Activated CD8-positive, alpha-beta memory T cell treated with anti-CD3 and anti-CD28 coated beads, Interleukin-2, amount 50 U/mL, for 1 hour (primary cell): ENCODE results near the gene IL17RE.
"Not testable (repeated sequence)": the region's sequence is repeated elsewhere in the genome, so short reads cannot be mapped to it uniquely, and the experiment has no call there.

Experiments used
- DNase-seq: peaks from one replicate; pipeline ENCODE4 v3.0.0-alpha.2; 2020; ENCODE audit errors: extremely low read depth

IL17RE gene, protein sequence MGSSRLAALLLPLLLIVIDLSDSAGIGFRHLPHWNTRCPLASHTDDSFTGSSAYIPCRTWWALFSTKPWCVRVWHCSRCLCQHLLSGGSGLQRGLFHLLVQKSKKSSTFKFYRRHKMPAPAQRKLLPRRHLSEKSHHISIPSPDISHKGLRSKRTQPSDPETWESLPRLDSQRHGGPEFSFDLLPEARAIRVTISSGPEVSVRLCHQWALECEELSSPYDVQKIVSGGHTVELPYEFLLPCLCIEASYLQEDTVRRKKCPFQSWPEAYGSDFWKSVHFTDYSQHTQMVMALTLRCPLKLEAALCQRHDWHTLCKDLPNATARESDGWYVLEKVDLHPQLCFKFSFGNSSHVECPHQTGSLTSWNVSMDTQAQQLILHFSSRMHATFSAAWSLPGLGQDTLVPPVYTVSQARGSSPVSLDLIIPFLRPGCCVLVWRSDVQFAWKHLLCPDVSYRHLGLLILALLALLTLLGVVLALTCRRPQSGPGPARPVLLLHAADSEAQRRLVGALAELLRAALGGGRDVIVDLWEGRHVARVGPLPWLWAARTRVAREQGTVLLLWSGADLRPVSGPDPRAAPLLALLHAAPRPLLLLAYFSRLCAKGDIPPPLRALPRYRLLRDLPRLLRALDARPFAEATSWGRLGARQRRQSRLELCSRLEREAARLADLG

DNA sequence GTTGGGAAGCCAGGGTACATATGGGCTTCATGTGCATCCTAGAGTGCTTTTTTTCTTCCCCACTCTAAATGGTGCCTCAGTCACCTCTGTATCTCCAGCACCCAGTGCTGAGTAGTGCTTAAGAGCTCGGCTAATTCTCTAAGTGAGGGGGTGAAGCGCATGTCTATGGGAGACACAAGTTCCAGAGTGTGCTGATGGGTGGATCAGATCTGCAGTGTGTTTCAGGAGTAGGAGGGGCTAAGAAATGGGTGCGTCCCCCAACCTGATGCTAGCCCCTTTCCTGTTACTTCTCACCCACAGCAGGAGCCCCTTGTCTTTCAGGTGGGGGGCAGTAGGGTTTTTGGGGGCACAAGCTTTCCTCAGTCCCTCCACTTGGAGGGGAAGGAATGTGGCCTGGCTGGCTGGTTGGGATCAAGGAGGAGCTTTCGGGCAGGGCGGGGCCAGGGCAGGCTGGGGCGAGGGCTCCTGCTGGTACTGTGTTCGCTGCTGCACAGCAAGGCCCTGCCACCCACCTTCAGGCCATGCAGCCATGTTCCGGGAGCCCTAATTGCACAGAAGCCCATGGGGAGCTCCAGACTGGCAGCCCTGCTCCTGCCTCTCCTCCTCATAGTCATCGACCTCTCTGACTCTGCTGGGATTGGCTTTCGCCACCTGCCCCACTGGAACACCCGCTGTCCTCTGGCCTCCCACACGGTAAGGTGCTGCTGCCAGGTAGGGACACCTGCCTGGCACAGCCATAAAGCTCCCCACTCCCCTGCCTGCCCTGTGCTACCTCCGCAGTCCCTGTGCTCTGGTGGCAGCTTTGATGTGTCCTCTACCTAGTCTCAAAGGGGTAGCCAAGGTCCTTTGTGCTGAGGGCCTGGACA lies at the start of gene IL17RE:
Gene IL17RE, plus strand, starts transcription at position 477 of the 866 bp plus-strand sequence. Its CDS starts 85 bp downstream, at position 562.
- DNase-seq: no peak

DNA sequence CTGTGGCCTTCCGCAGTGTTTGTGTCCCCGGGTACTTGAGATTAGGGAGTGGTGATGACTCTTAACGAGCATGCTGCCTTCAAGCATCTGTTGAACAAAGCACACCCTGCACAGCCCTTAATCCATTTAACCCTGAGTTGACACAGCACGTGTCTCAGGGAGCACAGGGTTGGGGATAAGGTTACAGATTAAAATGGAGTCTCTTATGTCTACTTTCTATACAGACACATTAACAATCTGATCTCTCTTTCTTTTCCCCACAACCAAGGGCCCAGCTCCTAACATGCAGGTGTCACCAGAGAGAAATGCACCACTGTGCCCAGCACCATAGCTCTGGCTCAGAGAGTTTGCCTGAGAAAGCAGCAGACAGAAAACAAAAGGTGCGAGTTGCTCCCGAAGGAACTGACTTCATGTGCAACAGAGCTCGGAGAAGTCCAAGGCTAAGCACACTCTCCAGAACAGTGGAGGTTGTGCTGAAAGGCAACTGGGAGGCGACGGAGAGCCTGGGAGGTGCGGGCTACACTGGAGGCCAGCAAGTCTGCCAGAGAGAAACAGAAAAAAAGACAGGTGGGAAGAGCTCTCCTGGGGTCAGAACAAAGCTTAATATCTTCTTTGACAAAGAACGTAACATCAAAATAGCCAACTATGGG lies 48.2 kb upstream of the IL17RE start:
- not testable (repeated sequence) for DNase-seq

DNA sequence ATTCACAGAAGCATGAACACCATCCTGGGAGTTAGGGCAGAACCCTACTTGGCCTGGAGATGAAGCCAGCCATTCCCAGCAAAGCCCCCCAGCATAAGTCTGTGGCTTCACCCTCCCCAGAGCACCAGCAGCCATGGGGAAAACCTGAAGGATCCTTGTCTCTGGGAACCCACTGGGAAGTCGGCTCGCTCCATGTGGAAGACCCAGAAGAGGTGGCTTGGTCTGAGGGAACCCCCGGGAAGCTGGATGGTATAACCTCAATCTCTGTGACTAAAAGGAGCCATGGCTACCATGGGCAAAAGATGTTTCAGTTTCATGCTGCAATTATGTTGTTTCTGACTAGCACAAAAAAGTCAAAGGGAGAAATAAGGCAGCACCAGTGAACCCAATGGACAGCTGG lies 47.1 kb upstream of the IL17RE start:
- DNase-seq: no peak

DNA sequence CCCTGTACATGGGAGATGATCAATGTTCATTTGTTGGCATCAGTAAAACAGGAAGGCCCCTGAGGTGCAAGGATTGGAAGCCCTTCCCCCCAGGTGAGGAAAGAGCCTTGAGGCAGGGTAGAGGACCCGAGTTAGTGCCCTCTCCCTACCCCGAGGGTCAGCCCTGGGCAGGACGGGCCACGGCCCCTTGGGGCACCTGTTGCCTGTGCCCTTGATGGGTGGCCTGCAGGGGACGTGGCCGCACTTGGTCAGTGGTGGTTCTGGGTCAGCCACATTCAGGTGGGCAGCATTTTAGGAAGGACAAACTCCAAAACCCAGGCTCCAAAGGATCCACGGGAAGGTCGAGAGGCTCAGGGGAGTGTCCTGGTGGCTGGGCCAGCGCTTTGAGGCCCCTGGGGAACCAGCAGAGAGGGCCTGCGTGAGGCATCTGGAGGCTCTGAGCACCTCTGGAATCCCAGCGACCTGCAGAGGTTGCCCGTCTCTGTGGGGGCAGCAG lies 43.1 kb upstream of the IL17RE start:
- DNase-seq: no peak

DNA sequence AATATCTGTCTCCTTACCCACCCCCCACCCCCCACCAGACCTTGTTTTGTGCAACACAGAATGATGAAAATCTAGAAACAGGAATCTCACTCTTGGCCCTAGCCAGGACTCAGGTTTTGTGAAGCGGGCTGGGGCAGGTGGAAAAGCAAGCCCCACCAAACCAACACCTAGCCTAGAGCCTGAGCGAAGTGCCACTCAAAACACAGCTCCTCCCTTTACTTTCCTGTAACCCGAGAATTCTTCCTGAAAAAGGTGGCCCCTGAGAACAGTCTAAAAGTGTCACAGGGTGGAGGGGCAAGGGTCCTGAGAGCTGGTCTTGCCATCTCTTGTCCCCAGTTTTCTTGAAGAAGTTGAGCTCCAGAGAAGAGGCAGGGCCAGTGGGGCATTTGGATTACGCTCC lies 41.4 kb upstream of the IL17RE start:
- DNase-seq: no peak

DNA sequence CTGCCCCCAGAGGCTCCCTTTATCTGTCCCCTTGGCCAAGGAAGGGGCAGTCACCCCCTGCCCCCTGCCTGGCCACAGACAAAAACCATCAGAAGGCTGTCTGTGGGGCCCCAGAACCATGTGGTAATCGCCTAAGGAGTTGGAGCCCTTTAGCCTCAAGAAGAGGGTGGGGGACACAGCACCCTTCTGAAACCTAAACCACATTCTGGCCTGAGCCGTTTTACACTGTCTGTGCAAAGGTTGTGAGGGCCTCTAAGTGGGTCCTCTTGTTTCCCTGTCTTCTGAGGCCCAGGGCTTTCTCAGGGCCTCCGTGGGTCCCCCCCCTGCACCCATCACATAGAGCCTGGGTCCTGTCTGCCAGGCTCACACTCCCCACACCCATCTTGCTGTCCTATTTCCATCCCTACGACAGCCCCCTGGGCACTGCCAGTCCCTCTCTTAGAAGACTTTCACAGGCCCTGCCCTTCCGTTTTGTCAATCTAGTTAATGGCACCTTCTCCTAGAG lies 41.0 kb upstream of the IL17RE start:
- DNase-seq: no peak

DNA sequence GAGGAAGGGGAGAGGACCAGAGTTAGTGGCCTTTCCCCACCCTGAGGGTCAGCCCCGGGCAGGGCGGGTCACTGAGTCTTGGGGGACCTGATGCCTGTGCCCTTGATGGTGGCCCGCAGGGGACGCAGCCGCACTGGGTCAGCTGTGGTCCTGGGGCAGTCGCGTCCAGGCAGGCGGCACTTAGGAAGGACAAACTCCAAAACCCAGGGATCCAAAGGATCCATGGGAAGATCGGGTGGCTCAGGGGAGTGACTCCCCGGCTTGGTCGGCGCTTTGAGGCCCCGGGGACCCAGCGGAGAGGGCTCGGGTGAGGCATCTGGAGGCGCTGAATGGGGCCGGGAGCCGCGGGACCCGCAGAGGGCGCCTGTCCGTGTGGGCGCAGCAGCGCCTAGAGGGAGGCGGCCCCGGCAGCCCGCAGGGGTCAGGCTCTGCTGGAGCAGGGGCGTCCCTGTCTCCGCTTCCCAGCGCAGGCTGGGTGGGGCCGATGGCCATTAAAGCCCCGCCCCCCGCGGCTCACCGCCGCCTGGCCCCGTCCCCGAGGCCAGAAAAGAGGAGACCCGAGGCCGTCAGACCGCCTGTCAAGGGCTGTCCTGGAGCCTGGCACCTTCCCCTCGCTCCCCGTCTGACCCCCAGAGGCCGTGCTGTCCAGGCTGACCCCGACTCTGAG lies 40.1 kb upstream of the IL17RE start:
- no peak for DNase-seq

DNA sequence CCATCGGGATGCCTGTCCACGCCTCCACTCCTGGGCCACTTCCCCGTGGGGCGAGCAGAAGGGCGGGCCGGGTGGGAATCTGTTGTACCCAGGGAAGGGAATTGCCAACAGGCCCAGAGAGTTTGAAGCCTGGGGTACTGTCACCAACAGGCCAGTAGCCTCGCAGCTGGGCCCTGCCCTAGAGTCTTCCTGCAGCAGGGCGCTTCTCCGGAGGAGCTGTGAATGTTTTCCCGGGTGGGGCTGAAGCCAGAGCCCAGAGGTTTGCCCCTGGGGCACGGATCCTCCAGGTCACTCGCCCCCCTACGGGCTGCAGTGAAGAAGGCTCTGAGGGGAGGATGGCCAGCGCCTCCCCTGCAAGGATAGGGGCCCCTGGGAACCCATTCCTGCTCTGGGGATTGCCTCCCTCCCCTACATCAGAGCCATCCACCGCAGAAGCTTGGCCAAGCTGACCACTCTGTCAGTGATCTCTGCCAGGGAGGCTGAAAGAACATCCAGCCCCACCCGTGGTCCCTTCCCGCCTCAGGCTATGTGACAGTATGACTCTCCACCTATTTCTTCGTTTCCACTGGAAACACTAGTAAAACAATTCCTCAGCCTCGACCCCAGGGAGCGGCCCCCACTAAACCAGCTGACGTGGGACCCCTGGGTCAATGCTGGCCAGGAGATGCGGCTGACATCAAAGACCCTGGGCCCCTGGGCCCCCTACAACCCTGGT lies 39.4 kb upstream of the IL17RE start:
- DNase-seq: no peak

DNA sequence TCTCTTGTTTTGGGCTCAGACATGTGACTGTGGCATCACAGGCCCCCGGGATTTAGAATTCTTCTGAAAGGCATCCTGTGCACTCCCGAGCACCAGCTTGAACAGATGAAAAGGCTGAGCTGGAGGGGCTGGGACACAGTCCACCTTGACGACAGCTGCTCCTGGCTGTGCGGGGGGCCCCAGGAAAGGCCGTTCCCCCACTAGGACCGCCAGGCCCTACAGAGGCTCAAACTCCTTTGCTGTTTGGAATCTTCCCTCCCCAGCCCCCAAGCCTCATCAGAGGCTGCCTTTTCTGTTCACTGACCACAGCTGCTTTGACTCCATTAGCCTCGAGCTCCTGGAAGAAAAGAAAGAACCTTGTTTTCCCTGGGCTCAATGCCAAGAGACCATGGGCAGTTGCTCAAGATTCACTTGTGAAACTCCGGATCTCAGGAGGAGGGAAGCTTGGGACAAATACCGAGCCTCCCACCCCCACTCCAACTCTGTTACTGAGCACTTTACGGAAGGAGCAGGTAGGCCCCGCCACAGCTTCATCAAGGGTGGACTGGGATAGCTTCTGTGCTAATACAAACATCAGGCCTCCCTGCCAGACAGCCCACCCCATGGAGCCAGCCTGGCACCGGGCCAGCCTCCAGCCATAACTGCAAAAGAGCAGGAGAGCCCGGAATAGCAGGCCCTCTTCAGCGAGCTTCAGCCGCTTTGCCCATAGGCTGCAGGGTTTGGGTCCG lies 38.3 kb upstream of the IL17RE start:
- DNase-seq: no peak

DNA sequence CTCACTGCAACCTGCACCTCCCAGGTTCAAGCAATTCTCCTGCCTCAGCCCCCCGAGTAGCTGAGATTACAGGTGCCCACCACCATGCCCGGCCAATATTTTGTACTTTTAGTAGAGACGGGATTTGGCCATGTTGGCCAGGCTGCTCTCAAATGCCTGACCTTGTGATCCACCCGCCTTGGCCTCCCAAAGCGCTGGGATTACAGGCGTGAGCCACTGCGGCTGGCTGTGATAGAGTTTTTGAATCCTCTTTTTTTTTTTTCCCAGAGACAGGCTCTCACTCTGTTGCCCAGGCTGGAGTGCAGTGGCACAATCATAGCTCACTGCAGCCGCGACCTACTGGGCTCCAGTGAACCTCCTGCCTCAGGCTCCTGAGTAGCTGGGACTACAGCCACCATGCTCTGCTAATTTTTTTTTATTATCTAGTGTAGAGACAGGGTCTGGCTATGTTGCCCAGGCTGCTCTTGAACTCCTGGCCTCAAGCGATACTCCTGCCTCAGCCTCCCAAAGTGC lies 37.5 kb upstream of the IL17RE start:
- DNase-seq: not testable (repeated sequence)

DNA sequence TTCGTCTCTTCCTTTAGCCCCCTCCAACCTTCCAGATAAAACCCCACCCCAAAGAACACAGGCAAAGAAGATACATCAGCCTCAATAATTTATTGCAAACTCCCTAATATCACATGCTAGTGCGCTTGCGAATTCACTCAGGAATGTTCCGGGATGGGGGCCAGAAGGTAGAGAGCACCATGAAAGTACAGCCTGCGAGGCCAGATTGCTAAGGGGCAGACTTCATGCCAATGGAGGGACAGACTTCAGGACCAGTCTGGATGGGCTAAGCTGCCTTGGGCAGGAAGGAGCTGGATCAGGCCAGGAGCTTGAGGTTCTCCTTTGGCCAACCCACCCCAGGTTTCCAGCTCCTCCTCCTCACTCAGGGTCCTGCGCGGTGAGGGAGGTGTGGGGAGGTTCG lies 36.0 kb upstream of the IL17RE start:
- DNase-seq: no peak

DNA sequence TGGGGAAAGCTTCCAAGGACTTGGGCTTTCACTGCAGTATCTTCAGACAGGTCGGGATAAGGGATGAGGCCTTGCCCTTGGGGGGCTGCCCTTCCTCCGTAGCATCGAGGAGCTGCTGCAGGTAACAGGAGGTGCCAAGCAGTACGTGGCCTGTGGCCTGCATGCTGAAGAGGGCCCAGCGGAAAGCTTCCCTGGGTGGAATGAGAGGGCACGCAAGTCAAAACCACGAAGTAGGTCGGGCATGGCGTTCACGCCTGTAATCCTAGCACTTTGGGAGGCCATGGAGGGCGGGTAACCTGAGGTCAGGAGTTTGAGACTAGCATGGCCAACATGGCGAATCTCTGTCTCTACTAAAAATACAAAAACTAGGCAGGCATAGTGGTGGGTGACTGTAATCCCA lies 35.5 kb upstream of the IL17RE start:
- DNase-seq: no peak

DNA sequence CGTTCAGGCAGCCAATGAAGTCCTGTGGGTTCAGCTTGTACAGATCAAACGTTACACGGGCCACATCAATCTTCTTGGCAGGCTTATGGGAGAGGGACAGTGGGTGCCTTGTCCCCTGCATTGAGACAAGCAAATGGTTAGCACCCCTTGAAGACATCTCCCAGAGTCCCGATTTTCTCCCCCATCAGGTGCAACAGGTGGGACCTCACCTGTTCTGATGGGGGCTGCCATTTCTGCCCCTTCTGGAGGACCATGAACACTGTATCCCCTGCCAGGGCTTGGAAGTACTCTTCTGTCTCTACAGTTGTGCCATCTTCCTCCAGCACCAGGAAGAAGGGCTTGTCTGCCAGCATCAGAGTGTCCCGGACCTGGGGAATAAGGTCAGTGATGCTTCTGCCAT lies 32.7 kb upstream of the IL17RE start:
- no peak for DNase-seq

DNA sequence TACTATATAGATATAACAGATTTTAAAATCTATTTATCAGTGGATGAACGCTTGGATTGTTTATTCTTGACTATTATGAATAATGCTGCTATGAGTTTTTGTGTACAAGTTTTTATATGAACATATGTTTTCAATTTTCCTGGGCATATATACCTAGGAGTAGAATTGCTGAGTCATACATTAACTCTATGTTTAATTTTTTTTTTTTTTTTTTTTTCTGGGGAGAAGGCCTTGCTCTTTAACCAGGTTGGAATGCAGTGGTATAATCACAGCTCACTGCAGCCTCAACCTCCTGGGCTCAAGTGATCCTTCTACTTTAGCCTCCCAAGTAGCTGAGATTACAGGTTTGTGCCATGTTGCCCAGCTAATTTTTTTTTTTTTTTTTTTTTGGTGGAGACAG lies 31.7 kb upstream of the IL17RE start:
- no peak for DNase-seq

DNA sequence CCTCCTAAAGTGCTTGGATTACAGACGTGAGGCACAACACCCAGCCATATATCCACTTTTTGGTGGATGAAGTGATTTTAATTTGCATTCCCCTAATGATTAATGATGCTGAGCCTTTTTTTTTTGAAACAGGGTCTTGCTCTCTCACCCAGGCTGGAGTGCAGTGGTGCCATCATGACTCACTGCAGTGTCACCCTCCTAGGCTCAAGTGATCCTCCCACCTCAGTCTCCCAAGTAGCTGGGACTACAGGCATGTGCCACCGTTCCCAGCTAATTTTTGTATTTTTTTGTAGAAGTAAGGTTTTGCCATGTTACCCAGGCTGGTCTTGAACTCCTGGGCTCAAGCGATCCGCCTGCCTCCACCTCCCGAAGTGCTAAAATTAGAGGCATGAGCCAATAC lies 30.6 kb upstream of the IL17RE start:
- not testable (repeated sequence) for DNase-seq

DNA sequence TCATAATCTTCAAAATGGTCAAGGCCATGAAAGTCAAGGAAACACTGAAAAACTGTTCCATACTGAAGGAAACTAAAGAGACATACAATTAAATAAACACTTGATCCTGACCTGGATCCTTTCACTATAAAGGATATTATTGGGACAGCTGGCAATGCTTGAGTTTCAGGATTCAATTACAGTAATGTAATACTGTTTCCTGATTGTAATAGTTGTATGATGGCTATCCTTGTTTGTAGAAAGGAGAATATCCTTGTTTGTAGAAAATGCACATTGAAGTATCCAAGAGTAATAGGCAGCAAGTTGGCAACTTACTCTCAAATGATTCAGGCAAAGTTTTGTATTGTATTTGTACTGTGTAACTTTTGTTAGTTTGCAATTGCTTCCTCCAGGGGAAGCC lies 27.2 kb upstream of the IL17RE start:
- DNase-seq: no peak

DNA sequence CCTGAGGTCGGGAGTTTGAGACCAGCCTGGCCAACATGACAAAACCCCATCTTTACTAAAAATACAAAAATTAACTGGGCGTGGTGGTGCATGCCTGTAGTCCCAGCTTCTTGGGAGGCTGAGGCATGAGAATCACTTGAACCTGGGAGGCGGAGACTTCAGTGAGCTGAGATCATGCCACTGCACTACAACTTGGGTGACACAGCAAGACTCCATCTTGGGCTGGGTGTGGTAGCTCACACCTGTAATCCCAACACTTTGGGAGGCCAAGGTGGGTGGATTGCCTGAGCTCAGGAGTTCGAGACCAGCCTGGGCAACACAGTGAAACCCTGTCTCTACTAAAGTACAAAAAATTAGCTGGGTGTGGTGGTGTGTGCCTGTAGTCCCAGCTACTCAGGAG lies 26.4 kb upstream of the IL17RE start:
- DNase-seq: not testable (repeated sequence)

DNA sequence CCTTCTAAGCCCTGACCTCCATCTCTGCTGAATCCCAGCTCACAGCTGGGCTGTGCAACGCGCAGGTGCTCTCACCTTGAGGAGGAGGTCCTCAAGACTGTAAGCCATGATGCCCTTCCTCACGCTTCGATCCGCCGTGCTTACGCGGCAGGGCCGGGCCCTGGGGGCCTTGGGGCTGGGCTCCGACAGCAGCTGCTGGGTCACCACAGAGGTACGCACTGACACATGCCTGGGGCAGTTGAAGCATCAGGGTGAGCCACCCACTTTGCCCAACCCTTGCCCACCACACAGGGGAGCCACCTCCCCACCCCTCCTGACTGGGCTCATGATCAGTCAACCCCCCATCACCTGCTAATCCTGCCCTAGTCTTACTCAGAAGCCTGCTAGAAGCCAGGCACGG lies 25.7 kb upstream of the IL17RE start:
- no peak for DNase-seq

DNA sequence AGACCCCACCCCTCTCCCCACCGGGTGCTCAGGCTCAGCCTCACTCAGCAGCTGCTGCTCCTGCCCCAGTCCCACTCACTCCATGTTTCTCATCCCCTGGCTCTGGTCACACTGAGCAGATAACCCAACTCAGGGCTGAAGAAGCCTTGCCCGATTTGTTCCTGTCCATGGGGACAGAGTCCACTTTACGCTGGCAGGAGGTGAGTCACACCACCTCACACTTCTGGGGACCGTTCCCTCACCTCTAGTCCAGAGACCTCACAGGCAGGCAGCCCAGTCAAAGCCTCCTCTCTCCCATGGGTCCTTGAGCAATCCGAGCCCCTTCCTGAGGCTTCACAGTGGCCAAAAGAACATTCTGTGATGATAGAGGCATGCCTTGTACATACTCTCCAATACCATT lies 23.9 kb upstream of the IL17RE start:
- no peak for DNase-seq
